ENCODE results near the gene CRB1.

Gene CRB1

DNA sequence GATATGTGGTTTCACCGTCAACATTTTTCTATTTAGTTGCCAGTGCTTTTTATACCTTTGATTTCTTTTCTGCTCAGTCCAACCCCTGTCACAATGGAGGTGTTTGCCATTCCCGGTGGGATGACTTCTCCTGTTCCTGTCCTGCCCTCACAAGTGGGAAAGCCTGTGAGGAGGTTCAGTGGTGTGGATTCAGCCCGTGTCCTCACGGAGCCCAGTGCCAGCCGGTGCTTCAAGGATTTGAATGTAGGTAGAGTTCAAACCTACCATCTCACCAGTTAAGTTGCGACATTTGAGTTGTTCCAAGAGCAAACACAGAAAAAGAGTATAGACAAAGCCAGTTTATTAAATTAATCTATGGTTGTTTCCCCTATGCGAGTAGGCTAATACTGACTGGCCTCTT, 161.3 kb downstream of the CRB1 start:
- Histone ChIP-seq H3K9me3 (ENCODE audit: control extremely low read depth in 1 of 5, control insufficient read depth in 4 of 5, insufficient read depth in 2 of 5, low read depth in 1 of 5, low read length in 4 of 5) (no peaks in the 10 kb centered on the region), H3K36me3 (ENCODE audit: control insufficient read depth in 4 of 4, insufficient read depth in 4 of 4, low read length in 3 of 4) (no peaks in the 10 kb centered on the region), H3K4me1 (ENCODE audit: control extremely low read depth in 1 of 4, control insufficient read depth in 4 of 4, insufficient read depth in 4 of 4, low read length in 3 of 4) (no peaks in the 10 kb centered on the region), H3K4me3 (ENCODE audit: control insufficient read depth in 1 of 7, extremely low read depth in 1 of 7, insufficient read depth in 4 of 7, low read depth in 2 of 7, low read length in 6 of 7) (no peak overlapping the region), H3K27me3 (replicated peaks in 2 of 5; ENCODE audit: control insufficient read depth in 4 of 5, insufficient read depth in 5 of 5, low read length in 4 of 5) (no peaks in the 10 kb centered on the region), H3K27ac (ENCODE audit: insufficient read depth in 1 of 2, low read depth in 1 of 2, low read length in 2 of 2, poor library complexity in 1 of 2, severe bottlenecking in 2 of 2) (no peak overlapping the region)
- POLR2A ChIA-PET: no interaction called here
- 93% methylated on average over 3 of the region's 7 CpGs for WGBS (ENCODE audit: insufficient coverage)
- DNase-seq: no peak
- CTCF ChIA-PET: no interaction called here

DNA sequence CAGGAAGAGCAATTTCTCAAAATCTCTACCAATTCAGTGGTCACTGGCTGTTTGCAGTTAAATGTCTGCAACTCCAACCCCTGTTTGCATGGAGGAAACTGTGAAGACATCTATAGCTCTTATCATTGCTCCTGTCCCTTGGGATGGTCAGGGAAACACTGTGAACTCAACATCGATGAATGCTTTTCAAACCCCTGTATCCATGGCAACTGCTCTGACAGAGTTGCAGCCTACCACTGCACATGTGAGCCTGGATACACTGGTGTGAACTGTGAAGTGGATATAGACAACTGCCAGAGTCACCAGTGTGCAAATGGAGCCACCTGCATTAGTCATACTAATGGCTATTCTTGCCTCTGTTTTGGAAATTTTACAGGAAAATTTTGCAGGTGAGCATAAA, 167.2 kb downstream of the CRB1 start:
- peaks cover 0 to 3% (median 0%) of the 10 kb centered on the region in 4 experiments for H3K4me1 ChIP-seq (ENCODE audit: control extremely low read depth in 1 of 4, control insufficient read depth in 4 of 4, insufficient read depth in 4 of 4, low read length in 3 of 4)
- DNase-seq: no peak
- H3K36me3 ChIP-seq (ENCODE audit: control insufficient read depth in 4 of 4, insufficient read depth in 4 of 4, low read length in 3 of 4): no peaks in the 10 kb centered on the region
- CTCF ChIA-PET: interaction anchor here (1.0 kb wide), 1 partner anchor 12 kb away, joined by 3 read pairs; no protein-coding TSS in a partner anchor
- H3K27me3 ChIP-seq (replicated peaks in 2 of 5; ENCODE audit: control insufficient read depth in 4 of 5, insufficient read depth in 5 of 5, low read length in 4 of 5): no peaks in the 10 kb centered on the region
- POLR2A ChIA-PET: no interaction called here
- no peak overlapping the region for H3K27ac ChIP-seq (ENCODE audit: insufficient read depth in 1 of 2, low read depth in 1 of 2, low read length in 2 of 2, poor library complexity in 1 of 2, severe bottlenecking in 2 of 2)
- H3K9me3 ChIP-seq (ENCODE audit: control extremely low read depth in 1 of 5, control insufficient read depth in 4 of 5, insufficient read depth in 2 of 5, low read depth in 1 of 5, low read length in 4 of 5): no peaks in the 10 kb centered on the region
- WGBS (ENCODE audit: insufficient coverage): 83% methylated on average over 1 of the region's 1 CpG
- no peak overlapping the region for H3K4me3 ChIP-seq (ENCODE audit: control insufficient read depth in 1 of 7, extremely low read depth in 1 of 7, insufficient read depth in 4 of 7, low read depth in 2 of 7, low read length in 6 of 7)

DNA sequence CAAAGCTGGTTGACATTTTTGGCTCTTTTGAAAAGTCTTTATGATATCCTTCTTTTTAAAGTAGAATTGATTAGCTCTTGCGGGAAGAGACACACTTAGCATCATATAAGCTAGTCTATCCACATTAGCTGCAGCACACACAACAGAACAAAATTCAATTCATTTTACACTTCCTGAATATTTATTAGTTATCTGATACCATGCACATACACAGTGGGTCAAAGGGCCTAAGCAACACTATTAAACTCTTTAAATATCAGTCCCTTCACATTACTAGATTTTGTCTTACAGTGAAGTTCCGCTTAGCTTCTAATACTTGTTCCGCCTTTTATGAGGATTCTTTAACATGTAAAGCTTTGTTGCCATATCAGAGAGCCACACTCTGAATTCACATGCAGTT, 169.5 kb downstream of the CRB1 start:
- H3K9me3 ChIP-seq (ENCODE audit: control extremely low read depth in 1 of 5, control insufficient read depth in 4 of 5, insufficient read depth in 2 of 5, low read depth in 1 of 5, low read length in 4 of 5): no peaks in the 10 kb centered on the region
- no peak for DNase-seq
- no peak overlapping the region for H3K4me3 ChIP-seq (ENCODE audit: control insufficient read depth in 1 of 7, extremely low read depth in 1 of 7, insufficient read depth in 4 of 7, low read depth in 2 of 7, low read length in 6 of 7)
- H3K4me1 ChIP-seq (ENCODE audit: control extremely low read depth in 1 of 4, control insufficient read depth in 4 of 4, insufficient read depth in 4 of 4, low read length in 3 of 4): peaks cover 0 to 3% (median 0%) of the 10 kb centered on the region in 4 experiments
- H3K36me3 ChIP-seq (ENCODE audit: control insufficient read depth in 4 of 4, insufficient read depth in 4 of 4, low read length in 3 of 4): no peaks in the 10 kb centered on the region
- POLR2A ChIA-PET: no interaction called here
- H3K27me3 ChIP-seq (replicated peaks in 2 of 5; ENCODE audit: control insufficient read depth in 4 of 5, insufficient read depth in 5 of 5, low read length in 4 of 5): no peaks in the 10 kb centered on the region
- WGBS (ENCODE audit: insufficient coverage): 100% methylated on average over 1 of the region's 3 CpGs
- no peak overlapping the region for H3K27ac ChIP-seq (ENCODE audit: insufficient read depth in 1 of 2, low read depth in 1 of 2, low read length in 2 of 2, poor library complexity in 1 of 2, severe bottlenecking in 2 of 2)
- CTCF ChIA-PET: interaction anchor here (1.1 kb wide), 1 partner anchor 10 kb away, joined by 3 read pairs; no protein-coding TSS in a partner anchor

DNA sequence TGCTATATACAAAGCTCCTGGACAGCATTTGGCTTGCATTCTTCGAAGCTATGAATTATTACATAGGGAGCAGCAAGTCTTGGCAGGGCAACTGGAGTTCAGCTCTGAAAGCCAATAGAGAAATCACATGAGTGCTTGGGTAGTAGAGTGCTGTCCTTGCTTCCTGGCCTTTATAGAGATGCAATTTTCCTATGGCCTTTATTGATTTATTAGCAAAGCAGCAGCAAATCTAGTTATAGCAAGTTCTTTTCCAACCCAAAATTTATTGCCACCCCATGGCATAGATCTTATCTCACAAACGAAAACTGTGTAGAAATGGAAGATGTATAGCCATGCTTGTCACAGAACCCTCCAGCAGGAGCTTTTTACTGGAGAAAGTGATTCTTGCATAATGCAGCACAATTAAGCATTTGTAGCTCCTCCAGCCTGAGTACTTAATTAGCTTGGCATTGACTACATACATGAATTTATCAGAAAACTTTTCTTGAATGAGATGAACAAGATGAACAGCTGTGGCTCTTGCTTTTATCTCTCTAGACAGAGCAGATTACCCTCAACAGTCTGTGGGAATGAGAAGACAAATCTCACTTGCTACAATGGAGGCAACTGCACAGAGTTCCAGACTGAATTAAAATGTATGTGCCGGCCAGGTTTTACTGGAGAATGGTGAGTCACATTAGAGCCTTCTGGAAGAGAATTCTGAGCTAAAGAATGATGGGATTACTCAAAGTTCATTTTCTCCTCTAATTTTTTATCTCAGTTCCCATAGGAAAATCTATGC, 170.1 kb downstream of the CRB1 start:
- WGBS (ENCODE audit: insufficient coverage): 100% methylated on average over 1 of the region's 3 CpGs
- POLR2A ChIA-PET: no interaction called here
- no peak for DNase-seq
- peaks cover 0 to 3% (median 0%) of the 10 kb centered on the region in 4 experiments for H3K4me1 ChIP-seq (ENCODE audit: control extremely low read depth in 1 of 4, control insufficient read depth in 4 of 4, insufficient read depth in 4 of 4, low read length in 3 of 4)
- H3K27me3 ChIP-seq (replicated peaks in 2 of 5; ENCODE audit: control insufficient read depth in 4 of 5, insufficient read depth in 5 of 5, low read length in 4 of 5): no peaks in the 10 kb centered on the region
- CTCF ChIA-PET: interaction anchor here (1.1 kb wide), 1 partner anchor 9 kb away, joined by 3 read pairs; no protein-coding TSS in a partner anchor
- H3K27ac ChIP-seq (ENCODE audit: insufficient read depth in 1 of 2, low read depth in 1 of 2, low read length in 2 of 2, poor library complexity in 1 of 2, severe bottlenecking in 2 of 2): no peak overlapping the region
- no peaks in the 10 kb centered on the region for H3K36me3 ChIP-seq (ENCODE audit: control insufficient read depth in 4 of 4, insufficient read depth in 4 of 4, low read length in 3 of 4)
- H3K9me3 ChIP-seq (ENCODE audit: control extremely low read depth in 1 of 5, control insufficient read depth in 4 of 5, insufficient read depth in 2 of 5, low read depth in 1 of 5, low read length in 4 of 5): no peaks in the 10 kb centered on the region
- H3K4me3 ChIP-seq (ENCODE audit: control insufficient read depth in 1 of 7, extremely low read depth in 1 of 7, insufficient read depth in 4 of 7, low read depth in 2 of 7, low read length in 6 of 7): no peak overlapping the region

DNA sequence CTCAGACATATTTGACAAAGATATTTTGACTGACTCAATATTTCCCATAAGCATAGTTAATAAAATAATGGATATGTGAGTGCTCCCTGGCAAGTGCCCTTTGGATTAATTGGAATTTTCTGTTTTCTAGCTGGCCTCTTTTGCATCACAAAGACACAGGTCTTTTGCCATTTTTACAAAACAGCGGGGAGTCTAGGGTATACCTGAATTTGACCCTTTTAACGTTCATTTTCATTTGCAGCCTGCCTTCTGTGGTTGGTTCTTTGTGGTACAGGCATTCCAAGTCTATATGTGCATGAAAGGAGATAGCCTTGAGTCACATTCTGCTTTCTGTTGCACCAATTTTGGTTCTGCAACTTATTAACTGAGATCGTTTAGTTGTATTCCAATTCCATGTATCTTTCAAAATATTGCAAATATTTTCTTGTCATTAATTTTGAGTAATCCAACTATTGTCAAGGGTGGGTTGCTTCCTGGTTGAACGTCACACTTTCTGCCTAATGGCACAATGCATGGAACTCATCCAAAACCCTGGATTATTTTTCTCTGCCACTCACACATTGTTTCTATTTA, 171.7 kb downstream of the CRB1 start:
- no peak for DNase-seq
- ChIA-PET POLR2A (no interaction called here), CTCF (interaction anchor here (1.2 kb wide), 1 partner anchor 14 kb away, joined by 3 read pairs; no protein-coding TSS in a partner anchor)
- H3K27ac ChIP-seq (ENCODE audit: insufficient read depth in 1 of 2, low read depth in 1 of 2, low read length in 2 of 2, poor library complexity in 1 of 2, severe bottlenecking in 2 of 2): no peak overlapping the region
- peaks cover 0 to 3% (median 0%) of the 10 kb centered on the region in 4 experiments for H3K4me1 ChIP-seq (ENCODE audit: control extremely low read depth in 1 of 4, control insufficient read depth in 4 of 4, insufficient read depth in 4 of 4, low read length in 3 of 4)
- WGBS (ENCODE audit: insufficient coverage): 73% methylated on average over 2 of the region's 4 CpGs
- no peaks in the 10 kb centered on the region for H3K27me3 ChIP-seq (replicated peaks in 2 of 5; ENCODE audit: control insufficient read depth in 4 of 5, insufficient read depth in 5 of 5, low read length in 4 of 5)
- H3K4me3 ChIP-seq (ENCODE audit: control insufficient read depth in 1 of 7, extremely low read depth in 1 of 7, insufficient read depth in 4 of 7, low read depth in 2 of 7, low read length in 6 of 7): no peak overlapping the region
- H3K9me3 ChIP-seq (ENCODE audit: control extremely low read depth in 1 of 5, control insufficient read depth in 4 of 5, insufficient read depth in 2 of 5, low read depth in 1 of 5, low read length in 4 of 5): no peaks in the 10 kb centered on the region
- H3K36me3 ChIP-seq (ENCODE audit: control insufficient read depth in 4 of 4, insufficient read depth in 4 of 4, low read length in 3 of 4): no peaks in the 10 kb centered on the region

DNA sequence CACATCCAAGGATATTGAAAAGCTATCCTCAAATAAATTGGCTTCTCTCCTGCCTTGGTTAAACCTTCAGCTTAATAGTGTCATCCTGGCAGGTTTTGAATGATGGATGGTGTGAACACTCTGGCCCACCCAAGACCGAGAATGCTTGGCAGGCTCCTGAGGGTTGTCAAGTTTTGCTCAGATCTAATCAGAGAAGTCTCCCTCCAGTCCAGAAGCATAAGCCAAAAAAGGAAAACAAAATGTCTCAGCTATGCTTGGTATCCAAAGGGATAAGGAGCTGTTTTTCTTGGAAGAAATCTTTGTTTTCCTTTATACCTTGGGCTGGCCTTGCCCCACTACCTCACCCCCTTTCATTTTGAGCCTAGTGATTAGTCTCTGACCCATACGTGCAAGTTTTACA, 172.7 kb downstream of the CRB1 start:
- no peak for DNase-seq
- ChIA-PET POLR2A (no interaction called here), CTCF (interaction anchor here (0.7 to 1.2 kb wide), 2 partner anchors 14 to 29 kb away, joined by 3 read pairs; no protein-coding TSS in a partner anchor)
- no peaks in the 10 kb centered on the region for H3K36me3 ChIP-seq (ENCODE audit: control insufficient read depth in 4 of 4, insufficient read depth in 4 of 4, low read length in 3 of 4)
- H3K27me3 ChIP-seq (replicated peaks in 2 of 5; ENCODE audit: control insufficient read depth in 4 of 5, insufficient read depth in 5 of 5, low read length in 4 of 5): no peaks in the 10 kb centered on the region
- peaks cover 0 to 3% (median 0%) of the 10 kb centered on the region in 4 experiments for H3K4me1 ChIP-seq (ENCODE audit: control extremely low read depth in 1 of 4, control insufficient read depth in 4 of 4, insufficient read depth in 4 of 4, low read length in 3 of 4)
- no CpG with 5 or more reads among the region's 2 CpGs for WGBS (ENCODE audit: insufficient coverage)
- no peak overlapping the region for H3K4me3 ChIP-seq (ENCODE audit: control insufficient read depth in 1 of 7, extremely low read depth in 1 of 7, insufficient read depth in 4 of 7, low read depth in 2 of 7, low read length in 6 of 7)
- H3K27ac ChIP-seq (ENCODE audit: insufficient read depth in 1 of 2, low read depth in 1 of 2, low read length in 2 of 2, poor library complexity in 1 of 2, severe bottlenecking in 2 of 2): no peak overlapping the region
- H3K9me3 ChIP-seq (ENCODE audit: control extremely low read depth in 1 of 5, control insufficient read depth in 4 of 5, insufficient read depth in 2 of 5, low read depth in 1 of 5, low read length in 4 of 5): no peaks in the 10 kb centered on the region

DNA sequence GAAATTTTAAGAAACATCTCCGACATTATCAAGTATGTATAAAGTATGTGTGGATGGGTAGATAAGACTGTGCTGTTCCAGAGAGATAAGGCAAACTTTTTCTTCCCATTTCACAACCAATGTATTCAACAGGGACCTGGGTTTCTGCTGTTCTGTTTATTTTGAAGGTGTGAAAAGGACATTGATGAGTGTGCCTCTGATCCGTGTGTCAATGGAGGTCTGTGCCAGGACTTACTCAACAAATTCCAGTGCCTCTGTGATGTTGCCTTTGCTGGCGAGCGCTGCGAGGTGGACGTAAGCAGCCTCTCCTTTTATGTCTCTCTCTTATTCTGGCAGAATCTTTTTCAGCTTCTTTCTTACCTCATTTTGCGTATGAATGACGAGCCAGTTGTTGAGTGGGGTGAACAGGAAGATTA, 174.0 kb downstream of the CRB1 start:
- Histone ChIP-seq H3K4me3 (ENCODE audit: control insufficient read depth in 1 of 7, extremely low read depth in 1 of 7, insufficient read depth in 4 of 7, low read depth in 2 of 7, low read length in 6 of 7) (no peak overlapping the region), H3K9me3 (ENCODE audit: control extremely low read depth in 1 of 5, control insufficient read depth in 4 of 5, insufficient read depth in 2 of 5, low read depth in 1 of 5, low read length in 4 of 5) (no peaks in the 10 kb centered on the region), H3K36me3 (ENCODE audit: control insufficient read depth in 4 of 4, insufficient read depth in 4 of 4, low read length in 3 of 4) (no peaks in the 10 kb centered on the region), H3K27ac (ENCODE audit: insufficient read depth in 1 of 2, low read depth in 1 of 2, low read length in 2 of 2, poor library complexity in 1 of 2, severe bottlenecking in 2 of 2) (no peak overlapping the region), H3K4me1 (ENCODE audit: control extremely low read depth in 1 of 4, control insufficient read depth in 4 of 4, insufficient read depth in 4 of 4, low read length in 3 of 4) (peaks cover 0 to 3% (median 0%) of the 10 kb centered on the region in 4 experiments), H3K27me3 (replicated peaks in 2 of 5; ENCODE audit: control insufficient read depth in 4 of 5, insufficient read depth in 5 of 5, low read length in 4 of 5) (no peaks in the 10 kb centered on the region)
- ChIA-PET POLR2A (no interaction called here), CTCF (no interaction called here)
- DNase-seq: peak; percentile 36 to 64 (median 52)
- 92% methylated on average over 5 of the region's 8 CpGs for WGBS (ENCODE audit: insufficient coverage)
